IMR-90 (cell line): ENCODE results near the gene ZDHHC19. TPM values are rescaled to one million over a fixed set of nuclear protein-coding genes. Genes with fewer than 3 reads are reported as not detected.

Experiments
- ATAC-seq: fragments of 200-7000 bp; cut with Tn5 transposase; 2 replicates; pipeline ENCODE4 v1.9.1; 2020; ENCODE audit warnings: low read depth, mild to moderate bottlenecking, moderate library complexity
- BruUV-seq: library from RNA; stranded (reverse); fragments of 400-500 nt; replicated peaks from 2 replicates; lab custom pipeline; 2021; lab: Mats Ljungman, UMichigan
- CTCF ChIA-PET: fragments of 300-600 bp; formaldehyde crosslinking; extraction: SDS; loops from one replicate; lab custom pipeline; 2021; ENCODE audit warnings: antibody characterized with exemption; lab: Yijun Ruan, JAX
- POLR2A ChIA-PET: fragments of 300-600 bp; sonication (Branson Sonifier 250); formaldehyde crosslinking; loops from one replicate; lab custom pipeline; 2022; ENCODE audit warnings: antibody characterized with exemption; ENCODE audit not compliant: unreplicated experiment; lab: Charles Lee
- DNase-seq: peaks from one replicate; pipeline ENCODE4 v3.0.0; 2013
- H2AFZ ChIP-seq: replicated peaks from 2 replicates; pipeline ENCODE3; 2013; ENCODE audit warnings: low read length, mild to moderate bottlenecking; ENCODE audit not compliant: poor library complexity
- H2AK5ac ChIP-seq: 2 replicates; pipeline ENCODE4 v1.6.1; 2013; ENCODE audit warnings: low read depth, low read length, inconsistent platforms
- H2AK9ac ChIP-seq: replicated peaks from 2 replicates; pipeline ENCODE3; 2013; ENCODE audit warnings: mild to moderate bottlenecking, low read depth, low read length, moderate library complexity; ENCODE audit not compliant: poor library complexity
- H2BK120ac ChIP-seq: 2 replicates; pipeline ENCODE4 v1.6.1; 2013; ENCODE audit warnings: low read depth, low read length, inconsistent platforms
- H2BK15ac ChIP-seq: 3 replicates; pipeline ENCODE4 v1.6.1; 2013; ENCODE audit warnings: low read depth, low read length, inconsistent platforms
- H2BK20ac ChIP-seq: 2 replicates; pipeline ENCODE4 v1.6.1; 2013; ENCODE audit warnings: low read depth, mild to moderate bottlenecking, inconsistent platforms, low read length, moderate library complexity
- H2BK5ac ChIP-seq: 2 replicates; pipeline ENCODE4 v1.6.1; 2013; ENCODE audit warnings: mild to moderate bottlenecking, low read depth, low read length, inconsistent platforms; ENCODE audit not compliant: poor library complexity, severe bottlenecking
- H3K14ac ChIP-seq: replicated peaks from 2 replicates; pipeline ENCODE4 v1.6.1; 2013; ENCODE audit warnings: low read depth, low read length, inconsistent platforms
- H3K18ac ChIP-seq: 2 replicates; pipeline ENCODE4 v1.6.1; 2013; ENCODE audit warnings: low read depth, low read length, control low read depth
- H3K23ac ChIP-seq: 2 replicates; pipeline ENCODE4 v1.6.1; 2013; ENCODE audit warnings: low read depth, low read length, inconsistent platforms
- H3K27ac ChIP-seq: 2 replicates; pipeline ENCODE4 v1.5.1; 2013; ENCODE audit warnings: mild to moderate bottlenecking, control low read depth, low read length; ENCODE audit not compliant: insufficient read depth
- H3K27me3 ChIP-seq: 2 replicates; pipeline ENCODE4 v1.6.1; 2013; ENCODE audit warnings: low read length; ENCODE audit not compliant: control insufficient read depth, insufficient read depth
- H3K36me3 ChIP-seq: 2 replicates; pipeline ENCODE4 v1.6.1; 2013; ENCODE audit warnings: low read length, mixed read lengths; ENCODE audit not compliant: control insufficient read depth, insufficient read depth
- H3K4ac ChIP-seq: 2 replicates; pipeline ENCODE4 v1.6.1; 2013; ENCODE audit warnings: low read depth, low read length, inconsistent platforms
- H3K4me1 ChIP-seq: 2 replicates; pipeline ENCODE4 v1.6.1; 2013; ENCODE audit warnings: low read length, mixed read lengths; ENCODE audit not compliant: control insufficient read depth, insufficient read depth
- H3K4me2 ChIP-seq: 2 replicates; pipeline ENCODE4 v1.6.1; 2013; ENCODE audit warnings: low read depth, mild to moderate bottlenecking, control low read depth, low read length, moderate library complexity
- H3K4me3 ChIP-seq: 2 replicates; pipeline ENCODE4 v1.5.1; 2013; ENCODE audit warnings: low read depth, mild to moderate bottlenecking, control low read depth, low read length, moderate library complexity; ENCODE audit not compliant: insufficient read depth
- H3K56ac ChIP-seq: 2 replicates; pipeline ENCODE4 v1.6.1; 2013; ENCODE audit warnings: low read length, inconsistent platforms; ENCODE audit not compliant: insufficient read depth; ENCODE audit errors: extremely low read depth
- H3K79me1 ChIP-seq, 2 experiments: 2 replicates each; pipeline ENCODE4 v1.6.1; 2013; ENCODE audit warnings: low read length in 2 of 2, inconsistent platforms in 1 of 2, low read depth in 1 of 2
- H3K9ac ChIP-seq: 2 replicates; pipeline ENCODE4 v1.6.1; 2013; ENCODE audit warnings: low read depth, low read length, control low read depth
- H3K9me1 ChIP-seq: 2 replicates; pipeline ENCODE4 v1.6.1; 2013; ENCODE audit warnings: low read length, inconsistent platforms; ENCODE audit not compliant: insufficient read depth
- H3K9me3 ChIP-seq: 2 replicates; pipeline ENCODE4 v1.6.1; 2013; ENCODE audit warnings: low read length; ENCODE audit not compliant: control insufficient read depth, insufficient read depth
- H4K20me1 ChIP-seq: 2 replicates; pipeline ENCODE4 v1.6.1; 2013; ENCODE audit warnings: low read length, inconsistent platforms; ENCODE audit not compliant: insufficient read depth
- H4K5ac ChIP-seq: 2 replicates; pipeline ENCODE4 v1.6.1; 2013; ENCODE audit warnings: mild to moderate bottlenecking, low read depth, low read length, control low read depth
- H4K8ac ChIP-seq, 2 experiments: 2 replicates each; pipeline ENCODE4 v1.6.1; 2013; ENCODE audit warnings: low read depth in 2 of 2, low read length in 2 of 2, control low read depth in 1 of 2, inconsistent platforms in 1 of 2
- H4K91ac ChIP-seq: 2 replicates; pipeline ENCODE4 v1.6.1; 2013; ENCODE audit warnings: low read depth, low read length, inconsistent platforms; ENCODE audit not compliant: insufficient read depth
- CHD1 ChIP-seq: IDR thresholded peaks from 2 replicates; pipeline ENCODE4 v1.6.1; 2012; ENCODE audit warnings: low read depth, low read length, improper control_type of control experiment
- CTCF ChIP-seq: conservative IDR thresholded peaks from 2 replicates; pipeline ENCODE4 v1.5.1; 2012; ENCODE audit warnings: mild to moderate bottlenecking, low read depth, low read length, improper control_type of control experiment
- FOS ChIP-seq: fragments of 150-350 bp; IDR thresholded peaks from 2 replicates; pipeline ENCODE4 v1.6.1; 2016; ENCODE audit warnings: low read depth, low read length
- MAFK ChIP-seq: IDR thresholded peaks from 2 replicates; pipeline ENCODE4 v1.6.1; 2012; ENCODE audit warnings: low read depth, low read length, improper control_type of control experiment
- RCOR1 ChIP-seq: IDR thresholded peaks from 2 replicates; pipeline ENCODE4 v1.6.1; 2012; ENCODE audit warnings: mild to moderate bottlenecking, low read length, improper control_type of control experiment; ENCODE audit not compliant: insufficient replicate concordance
- SMC3 ChIP-seq: fragments of 150-350 bp; IDR thresholded peaks from 2 replicates; pipeline ENCODE4 v1.6.1; 2016; ENCODE audit warnings: low read depth, mild to moderate bottlenecking, antibody characterized with exemption, low read length, moderate library complexity
- USF2 ChIP-seq: fragments of 150-350 bp; IDR thresholded peaks from 2 replicates; pipeline ENCODE4 v1.6.1; 2017; ENCODE audit warnings: mild to moderate bottlenecking, antibody characterized with exemption, low read length, low read depth
- WGBS, 2 experiments: methylation state at CpG; one replicate each; pipeline versions ENCODE4 v1.1.5 to v1.1.7; 2013; ENCODE audit warnings: missing lambda C conversion rate in 2 of 2; ENCODE audit not compliant: insufficient read length in 1 of 2; ENCODE audit errors: extremely low coverage in 2 of 2; 5-methylcytosine and 5-hydroxymethylcytosine counted together
- dilution Hi-C: fragments of 300-500 bp; cut with HindIII; formaldehyde crosslinking; loops from one replicate; pipeline ENCODE4 v1.14.3; 2018; ENCODE audit warnings: low sequenced_read_pairs; ENCODE audit not compliant: unreplicated experiment
- in situ Hi-C: fragments of 300-500 bp; cut with MboI; formaldehyde crosslinking; loops from 3 replicates; pipeline ENCODE4 v1.14.3; 2019; ENCODE audit warnings: low sequenced_read_pairs, inconsistent platforms, mixed read lengths
- intact Hi-C: fragments of 100-400 bp; cut with micrococcal nuclease; formaldehyde crosslinking; loops from 2 replicates; pipeline ENCODE4 v1.10.0; 2022
- polyA plus RNA-seq, 3 experiments: library from polyadenylated mRNA; depleted of rRNA; stranded (reverse); fragments of >200 nt; gene quantifications; 2 replicates each; pipeline ENCODE4 v1.2.3, GENCODE V29; 2012; ENCODE audit warnings: low replicate concordance in 1 of 3
- total RNA-seq: library from RNA; depleted of rRNA; stranded (reverse); fragments of >200 nt; gene quantifications from 2 replicates; pipeline ENCODE4 v1.2.3, GENCODE V29; 2012

The ZDHHC19 gene
- total and polyA plus RNA-seq, 2 of the 4 experiments (the other 2 are of a cell fraction), result 0.09 TPM; not detected in 1

GRCh38 chr3:196159952-196160804 lies 51.0 kb downstream of the ZDHHC19 start:
- Histone ChIP-seq H2BK20ac (peak overlapping the region; percentile 63; the same call in 1 of the 2 replicates), H3K9ac (no peak overlapping the region), H4K8ac (peak overlapping the region; percentile 72 to 74; a peak in 3 of 4 replicates), H4K91ac (peak overlapping the region; percentile 41; the same call in 1 of the 2 replicates), H3K23ac (no peak overlapping the region), H3K27ac (peak overlapping the region; percentile 45), H2BK5ac (peak overlapping the region; percentile 15), H3K79me1 (no peaks in the 10 kb centered on the region), H2AK9ac (no peak overlapping the region), H2AFZ (peak overlapping the region; percentile 65), H4K20me1 (no peaks in the 10 kb centered on the region), H3K36me3 (no peaks in the 10 kb centered on the region), H3K4ac (peak overlapping the region; percentile 61), H4K5ac (peak overlapping the region; percentile 21; the same call in 1 of the 2 replicates), H3K4me2 (no peak overlapping the region; the same call in 1 of the 2 replicates), H3K9me3 (no peaks in the 10 kb centered on the region), H3K9me1 (peaks cover 15% of the 10 kb centered on the region), H3K27me3 (peaks cover 5% of the 10 kb centered on the region; the same call in 1 of the 2 replicates), H2AK5ac (peak overlapping the region; percentile 70; the same call in 1 of the 2 replicates), H2BK120ac (peak overlapping the region; percentile 55), H3K56ac (no peak overlapping the region), H2BK15ac (peak overlapping the region; percentile 48; the same call in 1 of the 3 replicates), H3K18ac (peak overlapping the region; percentile 76), H3K14ac (peak overlapping the region; percentile 24; the same call in 1 of the 2 replicates), H3K4me3 (no peak overlapping the region), H3K4me1 (peaks cover 7% of the 10 kb centered on the region)
- dilution Hi-C loops (no loop called here), intact Hi-C loops (no loop called here), in situ Hi-C loops (no loop called here)
- BruUV-seq, result no TSS peak
- CTCF ChIA-PET, result no interaction called here
- ATAC-seq, result peak; percentile 94
- WGBS, 2 experiments, result 69% methylated on average over 8 of the region's 15 CpGs; no CpG with 5 or more reads in 1 of the 2 experiments
- peak; percentile 93 for DNase-seq
- TF ChIP-seq SMC3, result no peak
- no peak for TF ChIP-seq USF2
- TF ChIP-seq MAFK, result peak; percentile 75
- TF ChIP-seq RCOR1, result peak; percentile 81
- TF ChIP-seq CHD1, result no peak
- TF ChIP-seq CTCF, result no peak
- 0 out of 2 replicates have a peak, but pooled peaks have one; percentile 28 for TF ChIP-seq FOS
- POLR2A ChIA-PET, result no interaction called here
